Mucosa of rectum (tissue), 2 donors: ENCODE measurements around the gene PTER.

ENCODE experiments used
- H3K27ac ChIP-seq, 2 donors: one replicate each; pipeline ENCODE4 v1.7.0; 2013; ENCODE audit warnings: inconsistent platforms in 2 of 2, low read depth in 2 of 2, low read length in 2 of 2
- H3K27me3 ChIP-seq, 2 donors: one replicate each; pipeline ENCODE4 v1.7.0; 2013; ENCODE audit warnings: low read length in 2 of 2; ENCODE audit not compliant: control insufficient read depth in 2 of 2, insufficient read depth in 2 of 2
- H3K36me3 ChIP-seq, 2 donors: one replicate each; pipeline ENCODE4 v1.7.0; 2013; ENCODE audit warnings: low read length in 2 of 2; ENCODE audit not compliant: control insufficient read depth in 2 of 2, insufficient read depth in 2 of 2
- H3K4me1 ChIP-seq, 2 donors: one replicate each; pipeline ENCODE4 v1.7.0; 2013; ENCODE audit warnings: low read length in 2 of 2, mild to moderate bottlenecking in 1 of 2; ENCODE audit not compliant: control insufficient read depth in 2 of 2, insufficient read depth in 2 of 2
- H3K4me3 ChIP-seq, 2 donors: one replicate each; pipeline ENCODE4 v1.7.0; 2013; ENCODE audit warnings: low read length in 2 of 2
- H3K9ac ChIP-seq, 2 donors: one replicate each; pipeline ENCODE4 v1.7.0; 2013; ENCODE audit warnings: low read length in 2 of 2, low read depth in 1 of 2, mild to moderate bottlenecking in 1 of 2
- H3K9me3 ChIP-seq, 2 donors: one replicate each; pipeline ENCODE4 v1.7.0; 2013; ENCODE audit warnings: low read length in 2 of 2; ENCODE audit not compliant: control insufficient read depth in 2 of 2
- donor health status: healthy.
- donor health status: Normal muscosa, but diverticular disease.

The PTER gene, protein sequence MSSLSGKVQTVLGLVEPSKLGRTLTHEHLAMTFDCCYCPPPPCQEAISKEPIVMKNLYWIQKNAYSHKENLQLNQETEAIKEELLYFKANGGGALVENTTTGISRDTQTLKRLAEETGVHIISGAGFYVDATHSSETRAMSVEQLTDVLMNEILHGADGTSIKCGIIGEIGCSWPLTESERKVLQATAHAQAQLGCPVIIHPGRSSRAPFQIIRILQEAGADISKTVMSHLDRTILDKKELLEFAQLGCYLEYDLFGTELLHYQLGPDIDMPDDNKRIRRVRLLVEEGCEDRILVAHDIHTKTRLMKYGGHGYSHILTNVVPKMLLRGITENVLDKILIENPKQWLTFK

DNA sequence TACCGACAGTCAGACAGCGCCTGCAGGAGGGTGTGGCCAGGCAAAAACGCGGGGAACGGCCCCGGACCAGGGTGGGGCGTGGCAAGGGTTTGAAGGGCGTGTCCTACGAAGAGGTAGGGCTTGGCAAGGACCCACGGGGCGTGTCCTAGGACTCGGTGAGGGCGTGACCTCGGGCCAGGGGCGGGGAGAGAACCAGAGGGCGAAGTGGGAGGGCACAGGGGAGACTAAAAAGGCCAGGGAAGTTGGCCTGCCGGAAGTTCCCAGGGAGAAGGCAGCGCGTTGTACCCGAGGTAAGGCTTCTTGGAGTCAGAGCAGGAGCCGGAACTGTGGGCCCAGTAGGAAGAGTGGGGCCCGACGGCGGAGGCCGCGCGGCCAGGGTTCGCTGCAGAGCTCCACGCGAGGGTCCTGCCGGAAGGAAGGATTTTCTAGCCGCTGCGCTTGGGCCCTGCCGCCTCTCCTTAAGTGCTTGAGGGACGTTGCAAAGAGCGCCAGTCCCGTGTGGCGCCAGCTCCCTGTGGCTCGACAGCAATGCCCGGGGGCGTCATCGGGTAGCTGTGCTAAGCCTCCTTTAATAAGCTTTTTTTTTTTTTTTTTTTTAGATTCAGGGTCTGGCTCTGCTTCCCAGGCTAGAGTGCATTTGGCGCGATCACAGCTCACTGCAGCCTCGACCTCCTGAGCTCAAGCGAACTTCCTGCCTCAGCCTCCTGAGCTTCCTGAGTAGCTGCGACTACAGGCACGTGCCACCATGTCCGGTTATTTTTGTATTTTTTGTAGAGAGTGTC, at the start of gene PTER:
PTER (plus strand) TSS at position 253 of the 782 bp plus-strand sequence. CDS start 47,375 bp downstream, outside the sequence.
- Histone ChIP-seq H3K4me3 (peak within 1 kb of the TSS; percentile 91), H3K27ac (peak within 1 kb of the TSS; percentile 79 to 81), H3K36me3 (no peaks in the 10 kb centered on the region), H3K9ac (peak within 1 kb of the TSS; percentile 75 to 80), H3K27me3 (no peaks in the 10 kb centered on the region), H3K9me3 (no peaks in the 10 kb centered on the region), H3K4me1 (peaks cover 6 to 14% of the 10 kb centered on the region in 2 donors)

DNA sequence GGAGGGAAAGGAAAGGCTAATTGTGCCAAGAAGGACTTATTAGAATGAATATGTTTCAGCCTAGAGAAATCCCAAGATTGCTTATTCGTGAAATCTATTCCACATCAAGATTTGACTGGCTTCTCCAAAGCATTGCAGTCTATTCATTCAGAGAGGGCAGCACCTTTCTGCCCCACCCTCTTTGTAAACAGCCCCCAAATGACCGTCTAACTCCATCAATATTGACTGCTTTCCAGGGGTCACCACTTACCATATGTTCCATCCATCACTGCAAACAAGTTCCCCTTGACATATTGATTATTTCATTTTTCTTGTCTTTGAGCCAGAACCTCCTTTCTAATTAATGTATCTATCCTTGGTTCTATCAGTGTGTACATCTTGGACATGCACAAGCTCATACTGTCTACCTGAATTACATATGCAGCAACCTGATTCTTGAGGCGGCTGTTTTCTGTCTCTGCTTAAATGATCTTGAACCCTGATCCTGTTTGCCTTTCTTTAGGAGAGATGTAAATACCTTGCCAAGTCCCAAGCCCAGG, 44.2 kb upstream of the PTER start:
- no peak overlapping the region for H3K9ac ChIP-seq
- H3K36me3 ChIP-seq: no peaks in the 10 kb centered on the region
- no peaks in the 10 kb centered on the region for H3K27me3 ChIP-seq
- H3K27ac ChIP-seq: no peak overlapping the region
- no peaks in the 10 kb centered on the region for H3K4me1 ChIP-seq
- no peak overlapping the region for H3K4me3 ChIP-seq
- H3K9me3 ChIP-seq: no peaks in the 10 kb centered on the region

DNA sequence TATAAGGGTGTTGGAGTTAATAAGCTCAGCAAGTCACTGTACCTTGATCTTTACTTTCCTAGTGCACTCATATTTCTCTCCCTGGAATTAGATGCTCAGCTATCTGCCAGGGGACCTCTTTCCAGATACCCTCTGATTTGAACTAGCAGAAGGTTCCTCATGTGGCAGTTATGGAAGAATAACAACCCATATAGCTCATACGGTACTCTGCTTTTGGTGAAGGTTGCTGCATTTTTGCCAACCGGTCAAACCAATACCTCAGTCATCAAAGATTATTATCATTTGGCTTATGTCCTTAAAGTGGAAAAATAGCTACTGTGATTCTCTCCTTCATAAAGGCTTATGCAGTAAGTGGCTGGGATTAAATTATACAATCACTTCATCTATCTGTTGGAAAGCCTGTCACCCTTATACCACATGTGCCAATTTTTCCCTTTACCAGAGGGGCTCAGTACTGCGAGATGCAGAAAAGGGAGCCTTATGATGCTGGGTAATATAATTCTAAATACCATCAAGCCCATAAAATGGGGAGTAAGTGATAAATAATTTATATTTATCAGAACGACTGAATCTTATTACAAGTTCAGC, 43.4 kb upstream of the PTER start:
- Histone ChIP-seq H3K27ac (no peak overlapping the region), H3K4me3 (no peak overlapping the region), H3K9me3 (no peaks in the 10 kb centered on the region), H3K27me3 (no peaks in the 10 kb centered on the region), H3K9ac (no peak overlapping the region), H3K36me3 (no peaks in the 10 kb centered on the region), H3K4me1 (no peaks in the 10 kb centered on the region)

DNA sequence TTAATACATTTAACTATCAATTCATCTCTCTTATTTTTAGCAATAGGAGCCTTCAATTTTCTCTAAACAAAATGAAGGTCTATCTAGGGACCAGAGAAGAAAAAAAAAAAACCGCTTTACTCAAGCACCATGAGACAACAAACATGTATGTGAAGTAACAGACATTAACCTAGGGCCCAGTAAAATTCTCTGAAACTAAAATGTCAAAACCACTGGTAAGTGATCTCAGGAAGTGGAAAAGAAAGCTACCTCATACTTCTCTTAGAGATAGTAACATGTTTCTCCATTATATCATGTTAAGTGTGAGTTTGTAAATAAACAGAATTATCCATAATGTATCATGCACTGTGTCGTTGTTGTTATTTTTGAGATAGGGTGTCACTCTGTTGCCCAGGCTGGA, 35.4 kb upstream of the PTER start:
- H3K27me3 ChIP-seq: no peaks in the 10 kb centered on the region
- H3K4me3 ChIP-seq: no peak overlapping the region
- no peaks in the 10 kb centered on the region for H3K36me3 ChIP-seq
- H3K9ac ChIP-seq: no peak overlapping the region
- H3K9me3 ChIP-seq: no peaks in the 10 kb centered on the region
- no peaks in the 10 kb centered on the region for H3K4me1 ChIP-seq
- no peak overlapping the region for H3K27ac ChIP-seq

DNA sequence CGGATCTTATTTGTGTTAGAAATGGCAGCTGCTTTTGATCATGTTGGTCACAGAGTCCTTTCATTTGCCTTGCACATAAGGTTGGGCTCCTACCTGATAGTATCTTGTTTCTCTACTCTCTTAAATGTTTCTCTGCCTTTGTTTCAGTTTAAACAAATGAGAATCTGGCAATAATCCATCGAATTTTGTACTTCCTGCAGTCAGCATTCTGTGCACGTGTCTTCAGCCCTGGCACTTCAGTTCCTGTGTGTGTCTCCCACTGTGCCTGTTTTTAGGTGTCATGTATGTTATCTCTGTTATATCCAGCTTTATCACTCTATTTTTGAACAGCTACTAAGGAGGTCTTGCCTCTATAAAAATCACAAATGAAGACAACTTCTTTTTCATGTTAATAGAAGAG, 28.4 kb upstream of the PTER start:
- no peak overlapping the region for H3K27ac ChIP-seq
- H3K9ac ChIP-seq: no peak overlapping the region
- H3K4me3 ChIP-seq: no peak overlapping the region
- no peaks in the 10 kb centered on the region for H3K27me3 ChIP-seq
- no peaks in the 10 kb centered on the region for H3K36me3 ChIP-seq
- H3K9me3 ChIP-seq: no peaks in the 10 kb centered on the region
- no peaks in the 10 kb centered on the region for H3K4me1 ChIP-seq

DNA sequence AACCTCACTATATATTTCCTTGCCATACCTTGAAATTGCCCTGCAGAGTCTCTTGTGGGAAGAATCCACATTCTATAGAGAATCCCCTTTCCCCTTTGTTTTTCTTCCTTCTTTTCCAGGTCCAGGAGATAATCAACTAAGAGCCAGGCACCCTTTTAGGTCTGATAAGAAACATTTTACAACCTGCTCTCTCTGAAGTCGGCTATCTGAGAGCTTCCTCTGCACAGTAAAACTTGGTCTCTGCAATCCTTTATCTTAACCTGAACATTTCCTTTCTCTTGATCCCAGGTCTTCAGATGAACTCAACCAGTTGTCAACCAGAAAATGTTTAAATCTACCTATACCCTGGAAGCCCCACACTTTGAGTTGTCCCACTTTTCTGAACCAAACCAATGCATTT, 19.5 kb upstream of the PTER start:
- Histone ChIP-seq H3K27ac (no peak overlapping the region), H3K27me3 (peaks cover 0 to 2% of the 10 kb centered on the region in 2 donors), H3K9me3 (no peaks in the 10 kb centered on the region), H3K9ac (no peak overlapping the region), H3K4me1 (no peaks in the 10 kb centered on the region), H3K36me3 (no peaks in the 10 kb centered on the region), H3K4me3 (no peak overlapping the region)

DNA sequence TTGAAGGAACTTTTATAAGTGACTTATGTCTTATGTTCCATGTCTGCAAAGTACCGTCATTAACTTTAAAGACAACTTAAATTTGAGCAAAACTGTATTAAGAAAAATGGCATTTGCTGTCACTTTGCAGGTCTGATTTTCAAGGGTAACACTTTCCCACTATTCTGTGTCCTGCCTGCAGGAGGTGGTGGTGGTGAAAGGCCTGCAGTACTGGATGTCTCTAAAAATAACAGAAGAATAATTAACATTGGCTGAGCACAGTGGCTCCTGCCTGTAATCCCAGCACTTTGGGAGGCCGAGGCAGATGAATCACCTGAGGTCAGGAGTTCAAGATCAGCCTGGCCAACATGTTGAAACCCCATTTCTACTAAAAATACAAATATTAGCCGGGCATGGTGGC, 13.2 kb upstream of the PTER start:
- Histone ChIP-seq H3K36me3 (no peaks in the 10 kb centered on the region), H3K27me3 (peaks cover 0 to 2% of the 10 kb centered on the region in 2 donors), H3K27ac (no peak overlapping the region), H3K9ac (no peak overlapping the region), H3K4me1 (no peaks in the 10 kb centered on the region), H3K4me3 (no peak overlapping the region), H3K9me3 (no peaks in the 10 kb centered on the region)

DNA sequence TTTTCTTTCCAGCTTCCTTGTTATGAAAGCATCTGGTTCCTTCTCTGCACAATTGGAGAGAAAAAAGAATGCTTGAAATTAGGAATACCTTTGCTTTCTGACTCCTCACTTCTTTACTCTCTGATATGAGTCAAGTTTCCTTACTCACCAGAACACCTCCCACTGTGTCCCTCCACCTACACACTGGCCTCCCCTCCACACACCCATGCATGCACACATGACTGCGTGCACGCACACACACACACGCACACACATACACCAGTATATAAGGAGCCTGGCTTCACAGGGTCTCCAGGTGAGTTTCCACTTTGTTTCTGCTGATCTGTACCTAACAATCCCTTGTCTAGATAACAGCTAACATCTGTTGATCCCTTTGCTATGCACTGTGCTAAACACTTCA, 11.4 kb upstream of the PTER start:
- Histone ChIP-seq H3K9ac (no peak overlapping the region), H3K4me1 (no peaks in the 10 kb centered on the region), H3K4me3 (no peak overlapping the region), H3K36me3 (no peaks in the 10 kb centered on the region), H3K9me3 (no peaks in the 10 kb centered on the region), H3K27me3 (no peaks in the 10 kb centered on the region), H3K27ac (no peak overlapping the region)

DNA sequence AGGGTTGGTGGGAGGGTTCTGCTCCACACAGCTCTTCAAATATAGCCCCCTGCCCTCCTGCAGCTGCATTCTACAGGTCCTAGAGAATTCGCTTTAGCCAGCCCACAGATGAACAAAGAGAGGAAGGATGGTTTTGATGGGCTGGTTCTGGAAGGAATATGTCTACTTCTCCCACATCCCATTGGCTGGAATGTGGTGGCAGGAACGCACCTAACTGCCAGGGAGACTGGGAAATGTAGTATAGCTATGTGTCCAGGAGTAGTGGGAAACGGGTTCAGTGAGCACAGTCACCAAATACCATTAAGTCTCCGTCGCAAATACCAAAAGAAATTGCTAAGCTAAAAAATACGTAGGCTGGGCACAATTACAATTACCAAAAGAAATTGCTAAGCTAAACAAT, 7.3 kb upstream of the PTER start:
- no peaks in the 10 kb centered on the region for H3K36me3 ChIP-seq
- no peak overlapping the region for H3K9ac ChIP-seq
- H3K27ac ChIP-seq: no peak overlapping the region
- no peaks in the 10 kb centered on the region for H3K4me1 ChIP-seq
- no peaks in the 10 kb centered on the region for H3K27me3 ChIP-seq
- H3K4me3 ChIP-seq: no peak overlapping the region
- no peaks in the 10 kb centered on the region for H3K9me3 ChIP-seq

DNA sequence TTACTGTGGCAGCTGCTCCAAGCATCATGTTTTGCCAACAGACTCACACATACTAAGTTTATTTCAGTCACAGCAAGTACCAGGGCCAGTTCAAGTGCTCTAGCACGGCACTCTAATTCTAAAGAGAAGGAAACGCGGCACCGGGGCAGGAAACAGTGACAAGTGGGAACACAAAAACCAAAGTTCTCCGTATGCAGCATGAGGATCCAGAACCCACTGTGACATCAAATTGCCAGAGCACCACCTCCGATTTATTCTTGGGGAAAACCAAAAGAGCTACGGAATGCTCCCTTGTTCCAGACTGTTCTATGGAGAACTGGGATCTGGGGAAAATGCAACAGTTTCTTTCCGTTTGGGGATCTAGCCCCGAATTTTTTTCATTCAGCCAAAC, 448 bp upstream of the PTER start:
- H3K36me3 ChIP-seq: no peaks in the 10 kb centered on the region
- peak overlapping the region; percentile 91 for H3K4me3 ChIP-seq
- no peaks in the 10 kb centered on the region for H3K27me3 ChIP-seq
- H3K27ac ChIP-seq: peak overlapping the region; percentile 7 to 81
- peak overlapping the region; percentile 20 to 80 for H3K9ac ChIP-seq
- H3K9me3 ChIP-seq: no peaks in the 10 kb centered on the region
- H3K4me1 ChIP-seq: peaks cover 6 to 14% of the 10 kb centered on the region in 2 donors
